ENCODE results near the gene ELOA2. TPM values are rescaled to one million over a fixed set of nuclear protein-coding genes. Genes with fewer than 3 reads are reported as not detected.
A peak's percentile ranks its signal among the peaks of the same experiment; 100 is the strongest.
"Not testable (repeated sequence)": the region's sequence is repeated elsewhere in the genome, so short reads cannot be mapped to it uniquely, and the experiment has no call there.

Gene ELOA2, protein sequence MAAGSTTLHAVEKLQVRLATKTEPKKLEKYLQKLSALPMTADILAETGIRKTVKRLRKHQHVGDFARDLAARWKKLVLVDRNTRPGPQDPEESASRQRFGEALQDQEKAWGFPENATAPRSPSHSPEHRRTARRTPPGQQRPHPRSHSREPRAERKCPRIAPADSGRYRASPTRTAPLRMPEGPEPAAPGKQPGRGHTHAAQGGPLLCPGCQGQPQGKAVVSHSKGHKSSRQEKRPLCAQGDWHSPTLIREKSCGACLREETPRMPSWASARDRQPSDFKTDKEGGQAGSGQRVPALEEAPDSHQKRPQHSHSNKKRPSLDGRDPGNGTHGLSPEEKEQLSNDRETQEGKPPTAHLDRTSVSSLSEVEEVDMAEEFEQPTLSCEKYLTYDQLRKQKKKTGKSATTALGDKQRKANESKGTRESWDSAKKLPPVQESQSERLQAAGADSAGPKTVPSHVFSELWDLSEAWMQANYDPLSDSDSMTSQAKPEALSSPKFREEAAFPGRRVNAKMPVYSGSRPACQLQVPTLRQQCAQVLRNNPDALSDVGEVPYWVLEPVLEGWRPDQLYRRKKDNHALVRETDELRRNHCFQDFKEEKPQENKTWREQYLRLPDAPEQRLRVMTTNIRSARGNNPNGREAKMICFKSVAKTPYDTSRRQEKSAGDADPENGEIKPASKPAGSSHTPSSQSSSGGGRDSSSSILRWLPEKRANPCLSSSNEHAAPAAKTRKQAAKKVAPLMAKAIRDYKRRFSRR
- total RNA-seq (2014; rRNA removed; shearing (Covaris generic)): not detected in 2 replicates

DNA sequence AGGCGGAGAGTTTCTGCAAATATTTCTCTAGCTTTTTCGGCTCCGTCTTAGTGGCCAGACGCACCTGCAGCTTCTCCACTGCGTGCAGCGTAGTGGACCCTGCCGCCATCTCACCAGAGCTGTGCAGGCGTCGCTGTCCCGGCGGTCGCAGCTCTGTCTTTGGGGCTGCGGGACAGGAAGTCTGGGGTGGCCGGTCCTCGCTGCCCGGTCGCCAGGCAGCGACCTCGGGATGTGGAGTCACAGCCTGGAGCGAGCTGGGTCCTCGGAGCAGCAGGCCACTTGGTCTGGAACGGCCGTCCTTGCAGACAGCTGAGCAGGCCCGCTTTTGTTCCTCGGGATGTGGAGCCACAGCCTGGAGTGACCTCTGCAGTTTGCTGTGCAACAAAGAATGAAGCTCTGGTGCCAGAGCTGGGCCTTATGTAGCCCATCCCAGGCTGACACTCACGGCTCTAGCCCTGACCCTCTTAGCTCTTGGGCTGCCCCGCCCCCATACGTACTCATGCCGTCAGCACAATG, at the start of gene ELOA2:
TSS of gene ELOA2 (minus strand) at position 466 of the 516 bp plus-strand sequence. CDS start at position 109, 357 bp downstream.
- DNase-seq (ENCODE audit: low spot score): no peak

DNA sequence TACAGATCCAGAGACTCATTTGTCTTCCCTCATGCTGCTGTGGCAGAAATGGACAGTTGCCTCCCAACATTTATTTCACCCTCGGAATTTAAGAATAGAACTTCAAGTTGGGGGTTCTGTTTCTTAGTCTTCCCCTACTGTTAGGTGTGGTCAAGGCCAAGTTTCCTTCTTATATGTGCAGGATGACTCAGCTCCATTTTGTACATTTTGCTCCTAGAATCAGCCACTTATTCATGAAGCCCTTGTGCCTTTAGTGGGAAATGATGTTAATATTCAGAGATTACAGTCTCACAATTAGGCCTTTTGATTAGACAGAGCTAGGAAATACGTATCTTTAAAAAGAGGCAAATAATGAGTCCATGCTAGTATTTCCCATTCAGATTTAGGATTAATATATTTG, 46.2 kb upstream of the ELOA2 start:
- DNase-seq (ENCODE audit: low spot score): no peak

DNA sequence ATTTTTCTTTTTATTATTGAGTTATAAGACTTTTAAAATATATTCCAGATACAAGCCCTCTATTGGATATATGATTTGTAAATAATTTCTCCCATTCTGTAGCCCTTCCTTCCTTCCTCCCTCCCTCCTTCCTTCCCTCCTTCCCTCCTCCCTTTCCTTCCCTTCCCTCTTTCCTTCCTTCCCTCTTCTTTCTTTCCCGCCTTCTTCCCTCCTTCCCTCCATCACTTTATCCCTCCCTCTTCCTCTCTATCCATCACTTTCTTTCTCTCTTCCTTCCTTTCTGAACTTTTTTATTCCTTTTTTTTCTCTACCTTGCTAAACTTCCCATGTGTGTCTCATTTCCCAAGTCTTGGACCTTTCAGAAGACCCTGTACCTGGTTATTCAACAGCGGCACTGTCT, 45.5 kb upstream of the ELOA2 start:
- no peak for DNase-seq (ENCODE audit: low spot score)

DNA sequence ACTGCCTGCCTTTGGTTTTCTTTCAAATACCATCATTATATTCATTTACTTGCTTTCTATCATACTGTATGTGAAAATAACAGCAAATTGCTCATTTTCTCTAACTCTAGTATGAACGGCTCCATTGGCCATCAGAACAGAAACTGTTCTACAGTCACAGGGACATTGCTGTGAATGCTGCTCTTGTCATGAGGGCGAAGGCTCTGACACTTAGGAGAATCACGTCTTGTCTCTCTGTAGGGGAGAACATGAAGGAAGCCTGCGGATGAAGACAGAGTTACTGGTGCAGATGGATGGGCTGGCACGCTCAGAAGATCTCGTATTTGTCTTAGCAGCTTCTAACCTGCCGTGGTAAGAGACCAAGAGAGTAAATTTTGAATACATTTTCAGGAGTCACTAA, 41.7 kb upstream of the ELOA2 start:
- no peak for DNase-seq (ENCODE audit: low spot score)

DNA sequence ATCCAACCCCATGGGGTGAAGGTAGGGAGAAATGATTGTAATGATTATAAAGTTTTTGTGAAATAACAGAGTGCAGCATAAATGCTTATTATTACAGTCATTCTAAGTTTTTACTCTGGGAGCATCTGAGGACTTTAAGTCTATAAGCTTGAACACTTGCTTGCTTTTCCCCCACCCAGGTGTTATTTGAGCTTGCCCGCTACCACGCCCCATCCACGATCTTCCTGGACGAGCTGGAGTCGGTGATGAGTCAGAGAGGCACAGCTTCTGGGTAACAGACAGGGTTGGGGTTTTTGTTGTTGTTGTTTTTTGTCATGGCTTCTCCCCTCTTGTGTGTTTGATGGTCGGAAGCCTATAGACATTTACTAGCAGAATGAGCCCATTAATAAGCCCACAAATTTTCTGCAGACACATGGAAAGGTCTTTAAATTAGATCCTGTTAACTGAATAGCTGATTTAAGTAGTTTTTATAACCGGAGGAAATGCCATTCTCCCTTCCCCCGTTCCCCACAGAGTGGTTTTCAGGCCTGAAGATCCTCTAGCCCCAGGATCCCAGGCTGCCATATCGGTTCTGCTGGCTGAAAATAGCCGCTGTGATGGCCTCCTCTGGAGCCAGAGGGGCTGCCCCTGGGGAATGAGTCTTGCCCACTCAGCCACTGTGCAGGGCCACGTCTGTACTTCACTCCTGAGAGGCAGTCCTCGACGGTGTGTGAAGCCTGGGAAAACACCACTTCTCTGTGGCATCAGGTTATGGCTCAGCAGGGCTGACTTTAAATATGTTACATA, 39.9 kb upstream of the ELOA2 start:
- peak; percentile 59 for DNase-seq (ENCODE audit: low spot score)

DNA sequence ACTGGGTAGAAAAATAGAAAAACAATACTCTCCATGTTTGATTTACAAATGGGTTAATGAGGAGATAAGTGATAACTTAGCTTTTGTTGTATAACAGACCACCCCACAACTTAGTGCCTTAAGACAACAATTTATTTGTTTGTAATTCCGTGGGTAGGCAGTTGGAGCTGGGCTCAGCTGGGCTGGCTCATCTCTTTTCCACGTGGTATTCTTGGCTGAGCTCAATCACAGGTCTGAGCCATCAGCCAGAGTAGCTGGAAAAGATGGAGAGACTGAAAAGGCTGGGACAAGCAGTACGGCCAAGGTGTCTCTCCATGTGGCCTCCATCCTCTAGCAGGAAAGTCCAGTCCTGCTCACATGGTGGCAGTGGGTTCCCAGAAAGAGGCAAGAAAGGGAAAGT, 32.2 kb upstream of the ELOA2 start:
- DNase-seq (ENCODE audit: low spot score): no peak

DNA sequence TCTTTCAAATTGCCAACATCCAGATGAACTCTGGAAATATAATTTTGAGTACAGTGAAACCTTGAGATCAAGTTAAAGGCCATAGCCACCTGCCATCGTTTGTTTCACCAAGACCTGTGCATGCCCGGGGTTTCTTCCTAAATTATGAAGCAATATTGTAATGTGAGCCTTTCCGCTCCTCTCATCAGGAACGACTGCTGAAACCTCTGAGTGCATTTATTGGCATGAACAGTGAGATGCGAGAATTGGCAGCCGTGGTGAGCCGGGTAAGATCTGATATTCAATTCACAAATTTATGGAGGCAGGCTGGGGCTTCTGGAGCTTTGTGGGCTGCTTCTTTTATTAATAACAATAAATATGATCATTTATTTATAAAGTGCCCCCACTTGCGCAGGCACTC, 27.7 kb upstream of the ELOA2 start:
- no peak for DNase-seq (ENCODE audit: low spot score)

DNA sequence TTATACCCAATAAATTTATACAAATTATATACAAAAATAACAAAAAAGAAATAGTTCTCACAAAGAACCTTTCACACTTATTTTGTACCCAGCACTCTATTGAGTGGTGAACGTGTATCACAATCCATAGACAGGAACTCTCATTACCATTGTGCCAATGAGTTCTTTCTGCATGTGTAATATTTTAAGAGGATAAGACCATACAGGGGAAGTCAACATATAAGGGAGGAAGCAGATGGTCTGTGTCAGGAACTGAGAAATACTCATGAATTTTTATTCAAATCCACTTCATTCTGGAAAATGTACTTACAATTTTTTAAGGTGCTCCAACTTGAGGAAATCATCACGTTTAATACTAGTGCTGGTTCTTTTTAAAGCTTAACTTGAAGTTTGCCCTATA, 27.1 kb upstream of the ELOA2 start:
- no peak for DNase-seq (ENCODE audit: low spot score)

DNA sequence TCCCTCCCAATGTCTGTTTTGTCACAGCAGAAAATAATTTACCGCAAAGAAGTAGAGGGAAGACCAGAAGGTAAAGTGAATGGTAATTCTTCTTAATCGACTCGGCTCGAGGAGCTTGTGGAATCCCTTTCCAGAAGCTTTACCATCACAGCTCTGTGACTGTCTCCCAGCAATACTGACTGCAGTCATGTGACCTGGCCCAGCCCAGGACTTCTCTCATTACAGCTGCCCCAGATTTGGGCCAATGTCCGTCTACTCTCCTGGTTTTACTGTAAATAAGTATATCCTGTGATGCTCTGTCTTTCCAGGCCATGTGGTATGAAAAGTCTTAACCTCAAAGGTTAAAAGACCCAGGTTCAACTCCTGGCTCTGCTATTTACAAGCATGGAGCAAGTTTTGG, 18.9 kb upstream of the ELOA2 start:
- no peak for DNase-seq (ENCODE audit: low spot score)

DNA sequence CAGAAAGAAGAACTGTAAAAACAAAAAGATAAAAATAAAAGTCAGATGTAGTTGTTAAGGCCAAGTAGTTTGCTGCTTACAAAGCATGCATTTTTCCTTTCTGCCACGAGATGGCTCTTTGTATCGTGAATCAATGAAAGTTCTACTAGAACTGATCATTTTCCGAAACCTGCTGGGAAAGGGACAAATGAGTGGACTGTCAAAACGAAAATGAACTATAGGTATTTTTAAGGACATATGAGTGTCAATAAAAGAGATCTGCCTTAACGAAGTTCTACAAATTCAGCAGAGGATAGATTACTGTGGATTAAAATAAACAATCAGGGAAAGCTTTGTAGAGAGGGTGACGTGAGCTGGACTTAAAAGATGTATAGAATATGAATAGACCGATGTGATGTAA, 15.0 kb upstream of the ELOA2 start:
- peak; percentile 37 for DNase-seq (ENCODE audit: low spot score)

DNA sequence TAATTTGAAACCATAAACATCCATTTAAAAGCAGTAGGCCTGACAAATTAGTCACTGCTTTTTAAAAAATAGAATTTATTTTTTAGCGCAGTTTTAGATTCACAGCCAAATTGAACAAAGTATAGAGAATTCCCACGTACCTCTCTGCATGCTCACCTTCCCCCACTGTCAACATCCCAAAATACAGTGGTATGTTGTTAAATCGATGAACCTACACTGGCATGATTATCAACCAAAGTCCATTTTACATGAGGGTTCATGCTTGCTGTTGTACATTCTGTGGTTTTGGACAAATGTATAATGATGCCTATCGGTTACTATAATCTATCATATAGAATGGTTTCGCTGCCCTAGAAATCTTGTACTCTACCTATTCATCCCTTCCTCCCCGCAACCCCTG, 5.6 kb upstream of the ELOA2 start:
- DNase-seq (ENCODE audit: low spot score): no peak

DNA sequence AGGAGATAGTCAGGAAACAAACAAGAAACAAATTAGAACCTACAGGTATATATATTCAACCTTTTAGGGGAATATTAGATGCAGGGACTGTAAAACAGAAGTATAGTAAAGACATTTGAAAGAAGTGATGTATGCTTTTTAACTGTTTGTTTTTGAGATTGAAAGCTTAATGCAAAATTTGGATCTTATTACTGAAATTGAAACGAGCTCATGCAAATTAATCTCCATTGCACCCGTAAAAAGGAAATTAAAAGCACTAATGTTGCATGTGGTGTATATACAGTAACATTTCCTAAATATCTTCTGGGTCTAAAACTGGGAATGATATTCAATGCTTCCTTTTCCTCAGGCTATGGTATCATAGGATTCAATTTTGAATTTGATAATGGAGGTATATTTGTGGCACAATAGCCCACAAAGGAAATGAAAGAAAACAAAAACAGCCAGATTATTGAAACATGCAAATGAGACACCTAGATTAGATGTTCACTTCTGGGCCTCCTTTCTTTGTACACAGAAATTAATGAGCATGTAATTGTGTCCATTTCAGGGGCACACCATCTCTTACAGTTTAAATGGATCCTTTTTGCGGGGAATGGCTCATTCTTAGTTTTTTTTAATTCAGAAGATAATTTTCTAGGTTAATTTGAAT, 1.6 kb upstream of the ELOA2 start:
- DNase-seq (ENCODE audit: low spot score): no peak

DNA sequence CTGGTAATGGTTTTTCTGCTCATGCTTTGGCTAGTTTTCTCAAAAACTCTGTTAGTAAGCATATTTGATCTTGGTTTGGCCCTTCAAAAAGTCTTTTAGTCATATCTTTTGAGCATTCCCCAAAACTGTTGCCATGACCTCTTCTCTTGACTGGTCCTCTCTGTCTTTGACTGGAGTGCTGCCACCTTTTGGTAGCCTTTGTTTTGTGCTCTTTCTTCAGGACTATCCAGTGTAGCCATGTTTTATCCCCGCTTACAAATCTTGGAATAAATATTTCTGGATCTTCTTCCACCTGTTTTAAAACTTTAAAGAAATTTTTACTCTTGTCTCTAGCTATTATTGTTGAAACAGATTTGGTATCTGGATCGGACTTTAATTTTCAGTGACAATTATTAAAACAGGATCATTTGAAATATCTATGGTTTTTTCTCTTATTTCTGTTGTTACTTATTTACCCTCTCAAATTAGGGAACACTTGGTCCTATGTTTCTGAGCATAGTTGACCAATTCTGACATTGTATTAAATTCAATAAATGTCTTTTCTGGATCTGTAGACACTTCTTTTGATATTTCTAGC, 965 bp upstream of the ELOA2 start:
- DNase-seq (ENCODE audit: low spot score): peak; percentile 29

DNA sequence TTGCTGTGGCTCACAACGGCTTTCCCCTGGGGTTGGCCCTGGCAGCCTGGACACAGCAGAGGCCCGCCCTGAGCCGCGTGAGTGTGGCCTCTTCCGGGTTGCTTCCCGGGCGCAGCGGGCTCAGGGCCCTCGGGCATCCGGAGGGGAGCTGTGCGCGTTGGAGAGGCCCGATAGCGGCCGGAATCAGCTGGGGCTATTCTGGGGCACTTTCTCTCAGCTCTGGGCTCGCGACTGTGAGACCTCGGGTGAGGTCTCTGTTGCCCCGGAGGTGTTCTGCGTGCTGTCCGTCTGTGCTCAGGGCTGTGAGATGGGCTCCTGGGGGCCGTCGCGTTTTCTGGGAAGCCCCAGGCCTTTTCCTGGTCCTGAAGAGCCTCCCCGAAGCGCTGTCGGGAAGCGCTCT, 830 bp downstream of the ELOA2 start:
- not testable (repeated sequence) for DNase-seq (ENCODE audit: low spot score)

DNA sequence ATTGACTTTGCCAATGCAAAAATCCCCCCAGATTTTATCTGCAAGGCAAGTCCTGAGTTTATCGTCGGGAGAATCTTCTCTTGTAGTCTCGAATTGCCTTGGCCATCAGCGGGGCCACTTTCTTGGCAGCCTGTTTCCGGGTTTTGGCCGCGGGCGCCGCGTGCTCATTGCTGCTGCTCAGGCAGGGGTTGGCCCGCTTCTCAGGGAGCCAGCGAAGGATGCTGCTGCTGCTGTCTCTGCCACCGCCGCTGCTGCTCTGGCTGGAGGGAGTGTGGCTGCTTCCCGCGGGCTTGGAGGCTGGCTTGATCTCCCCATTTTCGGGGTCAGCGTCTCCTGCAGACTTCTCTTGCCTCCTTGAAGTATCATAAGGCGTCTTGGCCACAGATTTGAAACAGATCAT, 2.5 kb downstream of the ELOA2 start:
- no peak for DNase-seq (ENCODE audit: low spot score)

DNA sequence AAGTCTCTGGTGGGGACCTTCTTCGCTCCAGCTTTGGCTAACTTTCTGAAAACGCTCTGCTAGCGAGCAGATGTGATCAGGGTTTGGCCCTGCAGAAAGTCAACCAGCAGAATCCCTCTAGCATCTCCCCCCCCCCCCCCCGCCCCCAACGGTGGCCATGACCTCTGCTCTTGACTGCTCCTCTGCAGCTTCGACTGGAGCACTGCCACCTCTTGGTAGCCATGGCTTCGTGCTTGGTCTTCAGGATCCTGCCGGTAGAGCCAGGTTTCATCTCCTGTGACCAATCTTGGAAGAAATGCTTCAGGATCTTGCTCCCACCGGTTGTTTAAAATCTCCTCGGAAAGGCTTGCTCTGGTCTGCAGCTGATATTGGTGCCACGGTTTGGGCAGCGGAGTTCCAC, 4.5 kb downstream of the ELOA2 start:
- DNase-seq (ENCODE audit: low spot score): not testable (repeated sequence)

DNA sequence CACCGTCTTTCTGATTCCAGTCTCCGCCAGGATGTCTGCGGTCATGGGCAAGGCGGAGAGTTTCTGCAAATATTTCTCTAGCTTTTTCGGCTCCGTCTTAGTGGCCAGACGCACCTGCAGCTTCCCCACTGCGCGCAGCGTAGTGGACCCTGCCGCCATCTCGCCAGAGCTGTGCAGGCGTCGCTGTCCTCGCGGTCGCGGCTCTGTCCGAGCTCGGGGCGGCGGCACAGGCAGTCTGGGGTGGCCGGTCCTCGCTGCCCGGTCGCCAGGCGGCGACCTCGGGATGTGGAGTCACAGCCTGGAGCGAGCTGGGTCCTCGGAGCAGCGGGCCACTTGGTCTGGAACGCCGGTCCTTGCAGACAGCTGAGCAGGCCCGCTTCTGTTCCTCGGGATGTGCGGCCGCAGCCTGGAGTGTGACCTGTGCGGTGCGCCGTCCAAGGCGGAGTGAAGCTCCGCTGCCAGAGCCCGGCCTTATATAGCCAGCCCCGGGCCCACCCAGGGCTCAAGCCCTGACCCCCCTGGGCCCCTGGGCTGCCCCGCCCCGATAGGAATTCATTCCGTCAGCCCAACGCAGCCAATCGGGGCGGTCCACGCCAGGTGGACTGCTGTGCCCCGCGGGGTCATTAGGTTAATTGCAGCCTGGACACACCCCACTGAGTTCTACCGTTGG, 5.6 kb downstream of the ELOA2 start:
- DNase-seq (ENCODE audit: low spot score): not testable (repeated sequence)

DNA sequence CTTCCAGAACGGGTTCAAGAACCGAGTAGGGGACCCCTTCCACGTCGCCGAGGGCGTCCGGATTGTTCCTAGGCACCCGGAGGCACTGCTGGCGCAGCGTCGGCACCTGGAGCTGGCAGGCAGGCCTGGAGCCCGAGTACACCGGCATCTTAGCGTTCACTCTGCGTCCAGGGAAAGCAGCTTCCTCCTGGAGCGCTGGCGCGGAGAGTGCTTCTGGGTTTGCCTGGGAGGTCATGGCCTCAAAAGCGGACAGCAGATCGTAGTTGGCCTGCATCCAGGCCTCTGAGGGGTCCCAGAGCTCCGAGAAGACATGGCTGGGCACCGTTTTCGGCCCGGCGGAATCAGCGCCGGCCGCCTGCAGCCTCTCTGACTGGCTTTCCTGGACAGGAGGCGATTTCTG, 6.7 kb downstream of the ELOA2 start:
- DNase-seq (ENCODE audit: low spot score): not testable (repeated sequence)

DNA sequence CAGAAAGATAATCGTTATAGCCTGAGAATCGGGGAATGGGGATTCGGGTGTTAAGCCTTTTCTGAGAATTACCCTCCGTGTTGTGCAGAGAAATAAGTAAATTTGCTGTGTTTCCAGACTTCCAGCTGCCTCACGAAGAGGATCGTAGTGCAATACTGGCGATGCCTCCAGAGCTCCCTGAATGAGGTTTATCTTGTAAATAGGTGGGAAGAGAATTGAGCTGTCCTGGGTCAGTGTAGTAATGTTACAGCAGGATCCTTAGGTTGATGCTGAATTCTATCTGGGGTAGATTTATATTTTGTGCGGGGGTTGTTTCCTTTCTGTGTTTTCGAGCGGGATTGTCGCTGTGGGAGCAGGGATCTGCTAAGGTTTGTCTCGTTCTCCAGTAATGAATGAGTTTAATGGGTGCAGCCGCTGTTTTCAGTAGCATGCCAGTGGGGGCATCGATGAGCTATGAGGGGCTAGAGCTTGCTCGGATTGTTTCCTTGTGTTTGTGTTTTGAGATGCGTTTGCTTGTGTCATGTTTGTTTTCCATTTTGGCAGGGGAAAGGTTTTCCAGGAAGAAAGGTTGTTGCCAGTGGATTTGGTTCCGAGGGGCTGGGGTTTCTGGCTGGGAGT, 9.8 kb downstream of the ELOA2 start:
- not testable (repeated sequence) for DNase-seq (ENCODE audit: low spot score)

All from H4 (cell line).